Fibroblast of lung (primary cell): Measurements from ENCODE around the gene SH3D19. TPM values are rescaled to one million over a fixed set of nuclear protein-coding genes. Genes with fewer than 3 reads are reported as not detected.
"Not testable (repeated sequence)": the region's sequence is repeated elsewhere in the genome, so short reads cannot be mapped to it uniquely, and the experiment has no call there.

Experiments used
- DNase-seq, 2 donors: peaks; one replicate each; pipeline versions ENCODE4 v3.0.0 to v3.0.0-alpha.2; 2010; ENCODE audit warnings: low read depth in 2 of 2
- H2AFZ ChIP-seq: 2 replicates; pipeline ENCODE4 v1.5.1; 2012; ENCODE audit warnings: low read length, control low read depth, inconsistent platforms
- H3K27ac ChIP-seq: 2 replicates; pipeline ENCODE4 v1.5.1; 2011; ENCODE audit warnings: low read length, control low read depth; ENCODE audit not compliant: insufficient read depth
- H3K27me3 ChIP-seq: 2 replicates; pipeline ENCODE4 v1.5.1; 2011; ENCODE audit warnings: mild to moderate bottlenecking, low read length; ENCODE audit not compliant: control insufficient read depth, insufficient read depth
- H3K36me3 ChIP-seq: 2 replicates; pipeline ENCODE4 v1.5.1; 2011; ENCODE audit warnings: low read length; ENCODE audit not compliant: control insufficient read depth, insufficient read depth
- H3K4me1 ChIP-seq: 2 replicates; pipeline ENCODE4 v1.5.1; 2011; ENCODE audit warnings: low read length; ENCODE audit not compliant: control insufficient read depth, insufficient read depth; ENCODE audit errors: extremely low read depth
- H3K4me2 ChIP-seq: 2 replicates; pipeline ENCODE4 v1.5.1; 2011; ENCODE audit warnings: low read length, control low read depth; ENCODE audit not compliant: insufficient read depth; ENCODE audit errors: extremely low read depth
- H3K4me3 ChIP-seq, 4 experiments: fragments of 200-600 bp in 1 of 4; sonication (generic) in 1 of 4; replicated peaks in 1 of 4; 2 replicates each; pipeline ENCODE4 v1.5.1; 2011 to 2016; ENCODE audit warnings: low read length in 4 of 4, low read depth in 3 of 4, mild to moderate bottlenecking in 3 of 4, control low read depth in 2 of 4, inconsistent platforms in 1 of 4, mixed read lengths in 1 of 4; ENCODE audit not compliant: insufficient read depth in 1 of 4; ENCODE audit errors: control extremely low read depth in 1 of 4
- H3K79me2 ChIP-seq: 2 replicates; pipeline ENCODE4 v1.5.1; 2012; ENCODE audit warnings: mild to moderate bottlenecking, low read length, inconsistent platforms; ENCODE audit not compliant: control insufficient read depth, insufficient read depth
- H3K9ac ChIP-seq: 2 replicates; pipeline ENCODE4 v1.5.1; 2011; ENCODE audit warnings: mild to moderate bottlenecking, low read length, control low read depth; ENCODE audit not compliant: insufficient read depth
- H3K9me3 ChIP-seq: 2 replicates; pipeline ENCODE4 v1.5.1; 2012; ENCODE audit warnings: low read depth, low read length; ENCODE audit not compliant: control insufficient read depth, insufficient read depth
- H4K20me1 ChIP-seq: 2 replicates; pipeline ENCODE4 v1.5.1; 2011; ENCODE audit warnings: low read length; ENCODE audit not compliant: control insufficient read depth, insufficient read depth; ENCODE audit errors: extremely low read depth
- EZH2 ChIP-seq: IDR thresholded peaks from 2 replicates; pipeline ENCODE4 v1.5.1; 2012; ENCODE audit warnings: low read length, control low read depth, mild to moderate bottlenecking; ENCODE audit errors: missing control alignments
- polyA plus RNA-seq, 2 donors: library from polyadenylated mRNA; depleted of rRNA in 1 of 2; stranded (reverse) in 1 of 2; unstranded in 1 of 2; fragments of >200 nt; gene quantifications; 2 replicates each; pipeline ENCODE4 v1.2.1, GENCODE V29; 2011 to 2012; ENCODE audit warnings: missing spikeins in 1 of 2
- total RNA-seq: library from RNA; depleted of rRNA; stranded (reverse); fragments of >200 nt; gene quantifications from 2 replicates; pipeline ENCODE4 v1.2.1, GENCODE V29; 2014
- TF ChIP-seq, protein P1 (sequence below), 2 donors: IDR thresholded peaks in 1 of 2; conservative IDR thresholded peaks in 1 of 2; 1 replicate in 1 of 2; 2 replicates in 1 of 2; pipeline ENCODE4 v1.5.1; 2011 to 2012; ENCODE audit warnings: low read length in 2 of 2, control low read depth in 1 of 2, inconsistent platforms in 1 of 2, low read depth in 1 of 2, mild to moderate bottlenecking in 1 of 2

Gene SH3D19
- total and polyA plus RNA-seq, 2 donors (not counting 1 experiment from before 2014, with no cell fraction given) = 31.4 to 41.3 TPM

DNA sequence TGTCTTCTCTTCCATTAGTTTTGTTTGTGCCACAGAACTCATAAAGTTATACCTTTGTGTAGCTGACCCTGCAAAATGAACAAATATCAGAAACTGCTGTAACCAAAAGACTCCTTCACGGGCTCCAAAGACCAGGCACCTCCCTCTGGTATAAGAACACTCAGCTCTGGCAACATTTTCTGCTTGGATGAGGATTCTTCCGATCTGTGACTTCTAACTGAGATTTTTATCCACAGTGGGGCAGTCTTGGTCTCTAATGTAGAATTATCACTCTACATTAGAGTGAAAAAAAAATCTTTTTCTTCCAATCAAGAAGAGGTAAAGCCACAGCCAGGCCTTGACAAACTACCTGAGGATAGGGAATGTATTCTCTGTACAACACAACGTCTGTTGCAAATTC lies 86.9 kb downstream of the SH3D19 start:
- H3K9ac ChIP-seq = no peak overlapping the region
- no peaks in the 10 kb centered on the region for H3K79me2 ChIP-seq
- DNase-seq = peak; percentile 23 to 54
- H2AFZ ChIP-seq = no peak overlapping the region
- H3K36me3 ChIP-seq = no peaks in the 10 kb centered on the region
- H3K4me2 ChIP-seq = no peak overlapping the region
- H3K4me1 ChIP-seq = no peaks in the 10 kb centered on the region
- H3K4me3 ChIP-seq = no peak overlapping the region
- no peaks in the 10 kb centered on the region for H4K20me1 ChIP-seq
- H3K9me3 ChIP-seq = no peaks in the 10 kb centered on the region
- TF ChIP-seq, protein P1, sequence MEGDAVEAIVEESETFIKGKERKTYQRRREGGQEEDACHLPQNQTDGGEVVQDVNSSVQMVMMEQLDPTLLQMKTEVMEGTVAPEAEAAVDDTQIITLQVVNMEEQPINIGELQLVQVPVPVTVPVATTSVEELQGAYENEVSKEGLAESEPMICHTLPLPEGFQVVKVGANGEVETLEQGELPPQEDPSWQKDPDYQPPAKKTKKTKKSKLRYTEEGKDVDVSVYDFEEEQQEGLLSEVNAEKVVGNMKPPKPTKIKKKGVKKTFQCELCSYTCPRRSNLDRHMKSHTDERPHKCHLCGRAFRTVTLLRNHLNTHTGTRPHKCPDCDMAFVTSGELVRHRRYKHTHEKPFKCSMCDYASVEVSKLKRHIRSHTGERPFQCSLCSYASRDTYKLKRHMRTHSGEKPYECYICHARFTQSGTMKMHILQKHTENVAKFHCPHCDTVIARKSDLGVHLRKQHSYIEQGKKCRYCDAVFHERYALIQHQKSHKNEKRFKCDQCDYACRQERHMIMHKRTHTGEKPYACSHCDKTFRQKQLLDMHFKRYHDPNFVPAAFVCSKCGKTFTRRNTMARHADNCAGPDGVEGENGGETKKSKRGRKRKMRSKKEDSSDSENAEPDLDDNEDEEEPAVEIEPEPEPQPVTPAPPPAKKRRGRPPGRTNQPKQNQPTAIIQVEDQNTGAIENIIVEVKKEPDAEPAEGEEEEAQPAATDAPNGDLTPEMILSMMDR (conservative IDR thresholded peaks at IDR 0.05 in 1 of 2, IDR thresholded peaks at IDR 0.05 in 1 of 2; ENCODE audit: low read depth in 1 of 2, low read length in 2 of 2) = peak in 1 of 2 donors; percentile 16
- TF ChIP-seq EZH2 = no peak
- no peak overlapping the region for H3K27ac ChIP-seq
- H3K27me3 ChIP-seq = no peaks in the 10 kb centered on the region

DNA sequence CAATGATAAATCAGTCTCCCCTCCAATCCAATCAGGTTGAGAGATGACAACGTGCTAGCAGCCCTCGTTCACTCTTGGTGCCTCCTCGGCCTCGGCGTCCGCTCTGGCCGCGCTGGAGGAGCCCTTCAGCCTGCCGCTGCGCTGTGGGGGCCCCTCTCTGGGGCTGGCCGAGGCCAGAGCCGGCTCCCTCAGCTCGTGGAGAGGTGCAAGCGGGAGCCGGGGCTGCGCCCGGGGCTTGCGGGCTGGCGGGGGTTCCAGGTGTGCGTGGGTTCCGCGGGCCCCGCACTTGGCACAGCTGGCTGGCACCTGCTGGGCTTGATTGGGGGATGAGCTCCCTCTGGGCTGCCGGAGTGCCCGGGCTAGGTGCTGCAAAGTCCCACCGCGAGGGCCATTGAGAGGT lies 89.4 kb downstream of the SH3D19 start:
- no peaks in the 10 kb centered on the region for H3K27me3 ChIP-seq

DNA sequence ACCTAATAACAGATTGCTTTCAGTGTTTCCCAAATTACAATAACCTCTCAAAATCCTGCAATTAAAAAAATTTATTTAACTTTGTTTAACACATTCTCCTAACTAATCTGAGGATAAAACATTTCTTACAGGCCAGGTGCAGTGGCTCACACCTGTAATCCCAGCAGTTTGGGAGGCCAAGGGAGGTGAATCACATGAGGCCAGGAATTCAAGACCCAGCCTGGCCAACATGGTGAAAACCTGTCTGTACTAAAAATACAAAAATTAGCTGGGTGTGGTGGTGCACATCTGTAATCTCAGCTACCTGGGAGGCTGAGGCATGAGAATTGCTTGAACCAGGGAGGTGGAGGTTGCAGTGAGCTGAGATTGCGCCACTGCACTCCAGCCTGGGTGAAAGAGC lies 90.0 kb downstream of the SH3D19 start:
- H3K4me3 ChIP-seq, H3K36me3 ChIP-seq, H2AFZ ChIP-seq, H3K27ac ChIP-seq, H3K4me2 ChIP-seq, H3K4me1 ChIP-seq, DNase-seq, H4K20me1 ChIP-seq, H3K9me3 ChIP-seq, H3K27me3 ChIP-seq, H3K79me2 ChIP-seq, H3K9ac ChIP-seq: not testable (repeated sequence)

More for the DNA sequence above, 89.4 kb downstream of the SH3D19 start:
- Histone ChIP-seq H3K79me2 (no peaks in the 10 kb centered on the region), H3K4me2 (no peak overlapping the region), H3K9ac (no peak overlapping the region), H3K4me3 (no peak overlapping the region), H3K4me1 (no peaks in the 10 kb centered on the region), H3K27ac (no peak overlapping the region), H3K9me3 (no peaks in the 10 kb centered on the region), H4K20me1 (no peaks in the 10 kb centered on the region), H3K36me3 (no peaks in the 10 kb centered on the region), H2AFZ (no peak overlapping the region)
- no peak for TF ChIP-seq EZH2
- TF ChIP-seq, protein P1 (conservative IDR thresholded peaks at IDR 0.05 in 1 of 2, IDR thresholded peaks at IDR 0.05 in 1 of 2; ENCODE audit: low read depth in 1 of 2, low read length in 2 of 2) = no peak
- no peak for DNase-seq
